Neural progenitor cell (in vitro differentiated cells): Measurements from ENCODE around the gene TSTD1. TPM values are rescaled to one million over a fixed set of nuclear protein-coding genes. Genes with fewer than 3 reads are reported as not detected.

Experiments used
- DNase-seq: peaks from one replicate; pipeline ENCODE4 v3.0.0-alpha.2; 2016; ENCODE audit warnings: low spot score
- H2AFZ ChIP-seq: fragments of 200-600 bp; sonication (generic); replicated peaks from 2 replicates; pipeline ENCODE4 v1.6.1; 2016; ENCODE audit warnings: antibody characterized with exemption
- H3F3A ChIP-seq: fragments of 200-600 bp; sonication (generic); 2 replicates; pipeline ENCODE4 v1.6.1; 2016; ENCODE audit warnings: antibody characterized with exemption, low read depth
- H3K27ac ChIP-seq: fragments of 200-600 bp; sonication (generic); 2 replicates; pipeline ENCODE4 v1.5.1; 2016; ENCODE audit warnings: mild to moderate bottlenecking
- H3K27me3 ChIP-seq: fragments of 200-600 bp; sonication (generic); 2 replicates; pipeline ENCODE4 v1.6.1; 2016; ENCODE audit warnings: mild to moderate bottlenecking, moderate library complexity
- H3K36me3 ChIP-seq: fragments of 200-600 bp; sonication (generic); 2 replicates; pipeline ENCODE4 v1.5.1; 2016
- H3K4me1 ChIP-seq: fragments of 200-600 bp; sonication (generic); 2 replicates; pipeline ENCODE4 v1.6.1; 2016; ENCODE audit warnings: mixed run types
- H3K4me2 ChIP-seq: fragments of 200-600 bp; sonication (generic); 2 replicates; pipeline ENCODE4 v1.6.1; 2016
- H3K4me3 ChIP-seq: fragments of 200-600 bp; sonication (generic); 2 replicates; pipeline ENCODE4 v1.5.1; 2016
- H3K79me2 ChIP-seq: fragments of 200-600 bp; sonication (generic); 2 replicates; pipeline ENCODE4 v1.6.1; 2016; ENCODE audit warnings: low read depth
- H3K9ac ChIP-seq: fragments of 200-600 bp; sonication (generic); 2 replicates; pipeline ENCODE4 v1.6.1; 2016
- H3K9me3 ChIP-seq: fragments of 200-600 bp; sonication (generic); 2 replicates; pipeline ENCODE4 v1.5.1; 2016; ENCODE audit warnings: low read depth
- H4K20me1 ChIP-seq: fragments of 200-600 bp; sonication (generic); 2 replicates; pipeline ENCODE4 v1.6.1; 2016; ENCODE audit warnings: low read depth
- H3K27ac Mint-ChIP-seq: 3 replicates; pipeline ENCODE4 v1.8.0; 2021; ENCODE audit warnings: mixed read lengths
- H3K27me3 Mint-ChIP-seq: 2 replicates; pipeline ENCODE4 v1.8.0; 2022; ENCODE audit warnings: low read depth, mild to moderate bottlenecking, inconsistent platforms, moderate library complexity, mixed read lengths; ENCODE audit not compliant: insufficient read depth
- H3K36me3 Mint-ChIP-seq: 3 replicates; pipeline ENCODE4 v1.8.0; 2021; ENCODE audit warnings: mixed read lengths
- H3K4me1 Mint-ChIP-seq: 3 replicates; pipeline ENCODE4 v1.8.0; 2021; ENCODE audit warnings: mixed read lengths
- H3K4me3 Mint-ChIP-seq: 3 replicates; pipeline ENCODE4 v1.8.0; 2021; ENCODE audit warnings: mild to moderate bottlenecking, moderate library complexity, mixed read lengths
- H3K9me3 Mint-ChIP-seq: 3 replicates; pipeline ENCODE4 v1.8.0; 2020; ENCODE audit warnings: mixed read lengths
- CTCF ChIP-seq: fragments of 200-600 bp; sonication (generic); IDR thresholded peaks from 2 replicates; pipeline ENCODE4 v1.5.1; 2017; ENCODE audit warnings: antibody characterized with exemption, mild to moderate bottlenecking
- EZH2 ChIP-seq: fragments of 200-600 bp; sonication (generic); IDR thresholded peaks from 2 replicates; pipeline ENCODE4 v1.6.1; 2017; ENCODE audit warnings: antibody characterized with exemption, mild to moderate bottlenecking, moderate library complexity
- EZH2phosphoT487 ChIP-seq: fragments of 200-600 bp; sonication (generic); IDR thresholded peaks from 2 replicates; pipeline ENCODE4 v1.6.1; 2017; ENCODE audit warnings: antibody characterized with exemption
- total RNA-seq: library from RNA; depleted of rRNA; stranded (reverse); fragments of >200 nt; gene quantifications from 2 replicates; pipeline ENCODE4 v1.2.3, GENCODE V29; 2015; ENCODE audit warnings: low replicate concordance

Gene TSTD1
- total RNA-seq, 1 donor from 2014 or later = 29.9 TPM

DNA sequence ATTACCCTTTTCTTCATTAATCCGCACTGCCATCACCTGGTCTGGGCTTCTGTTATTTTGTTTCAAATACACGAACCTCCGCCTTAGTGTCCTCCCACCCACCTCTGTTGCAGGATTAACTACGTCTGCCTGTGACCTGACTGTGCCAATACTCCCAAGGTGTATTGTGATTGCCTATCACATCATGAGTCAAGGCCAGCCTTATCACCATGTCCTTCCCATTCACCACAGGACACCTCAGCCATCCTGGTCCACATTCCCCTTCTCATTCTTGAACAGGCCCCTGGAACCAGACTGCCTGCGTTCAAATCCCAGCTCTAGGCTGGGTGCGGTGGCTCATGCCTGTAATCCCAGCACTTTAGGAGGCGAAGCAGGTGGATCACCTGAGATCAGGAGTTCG lies 32.2 kb downstream of the TSTD1 start:
- no peak for DNase-seq
- peaks cover 2% of the 10 kb centered on the region for H3K27me3 Mint-ChIP-seq
- no peak overlapping the region for H3K27ac Mint-ChIP-seq
- H3K4me3 Mint-ChIP-seq = no peak overlapping the region
- no peaks in the 10 kb centered on the region for H3F3A ChIP-seq
- no peaks in the 10 kb centered on the region for H3K9me3 ChIP-seq
- H3K4me3 ChIP-seq = no peak overlapping the region
- peaks cover 46% of the 10 kb centered on the region for H4K20me1 ChIP-seq
- H2AFZ ChIP-seq = no peak overlapping the region
- no peaks in the 10 kb centered on the region for H3K36me3 ChIP-seq
- H3K9ac ChIP-seq = no peak overlapping the region
- no peaks in the 10 kb centered on the region for H3K4me1 ChIP-seq
- no peaks in the 10 kb centered on the region for H3K4me1 Mint-ChIP-seq
- TF ChIP-seq EZH2 = no peak
- no peak for TF ChIP-seq EZH2phosphoT487
- TF ChIP-seq CTCF = no peak
- no peaks in the 10 kb centered on the region for H3K27me3 ChIP-seq
- H3K27ac ChIP-seq = no peak overlapping the region
- no peaks in the 10 kb centered on the region for H3K9me3 Mint-ChIP-seq
- no peaks in the 10 kb centered on the region for H3K36me3 Mint-ChIP-seq
- H3K79me2 ChIP-seq = peaks cover 77% of the 10 kb centered on the region
- no peak overlapping the region for H3K4me2 ChIP-seq

DNA sequence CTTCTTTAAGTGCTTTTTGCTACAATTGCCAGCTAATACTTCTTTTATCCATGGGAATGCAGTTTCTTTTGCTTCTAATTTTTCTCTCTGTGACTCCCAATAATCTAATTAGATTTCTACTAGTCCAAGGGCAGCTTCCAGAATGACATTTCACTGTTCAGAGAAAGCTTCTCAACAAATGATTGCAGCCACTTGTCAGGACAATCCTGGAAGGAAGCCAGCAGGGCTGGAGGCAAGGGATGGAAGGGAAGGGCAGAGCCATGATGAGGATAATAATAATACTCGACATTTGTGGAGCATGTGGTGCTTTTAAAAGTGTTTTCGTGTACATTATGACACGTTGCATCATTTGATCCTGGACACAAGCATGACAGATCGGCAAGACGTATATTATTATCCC lies 37.2 kb downstream of the TSTD1 start:
- no peak overlapping the region for H3K27ac ChIP-seq
- no peak overlapping the region for H2AFZ ChIP-seq
- Mint-ChIP-seq H3K9me3 (no peaks in the 10 kb centered on the region), H3K4me3 (no peak overlapping the region), H3K27me3 (no peaks in the 10 kb centered on the region), H3K27ac (no peak overlapping the region), H3K4me1 (peaks cover 5% of the 10 kb centered on the region), H3K36me3 (no peaks in the 10 kb centered on the region)
- H3K9ac ChIP-seq = no peak overlapping the region
- no peak overlapping the region for H3K4me3 ChIP-seq
- H3K79me2 ChIP-seq = peaks cover 27% of the 10 kb centered on the region
- H3K36me3 ChIP-seq = no peaks in the 10 kb centered on the region
- peaks cover 12% of the 10 kb centered on the region for H4K20me1 ChIP-seq
- H3K9me3 ChIP-seq = no peaks in the 10 kb centered on the region
- no peaks in the 10 kb centered on the region for H3F3A ChIP-seq
- H3K4me2 ChIP-seq = no peak overlapping the region
- DNase-seq = no peak
- H3K4me1 ChIP-seq = no peaks in the 10 kb centered on the region
- H3K27me3 ChIP-seq = no peaks in the 10 kb centered on the region
- TF ChIP-seq EZH2 (no peak), EZH2phosphoT487 (no peak), CTCF (no peak)

- Mint-ChIP-seq H3K36me3 (no peaks in the 10 kb centered on the region), H3K9me3 (no peaks in the 10 kb centered on the region), H3K27me3 (no peaks in the 10 kb centered on the region), H3K4me1 (peaks cover 6% of the 10 kb centered on the region), H3K4me3 (no peak overlapping the region), H3K27ac (no peak overlapping the region)
- Histone ChIP-seq H3K27ac (no peak overlapping the region), H3K27me3 (no peaks in the 10 kb centered on the region), H4K20me1 (peaks cover 8% of the 10 kb centered on the region), H3K4me2 (no peak overlapping the region), H3K9me3 (no peaks in the 10 kb centered on the region), H3K4me1 (no peaks in the 10 kb centered on the region), H3K79me2 (peaks cover 21% of the 10 kb centered on the region), H3K4me3 (no peak overlapping the region), H3F3A (no peaks in the 10 kb centered on the region), H3K36me3 (no peaks in the 10 kb centered on the region), H3K9ac (no peak overlapping the region), H2AFZ (no peak overlapping the region)
- no peak for DNase-seq
- TF ChIP-seq CTCF (no peak), EZH2phosphoT487 (no peak)
Observed at GRCh38 chr1:161000736-161001480, 37.9 kb downstream of the TSTD1 start.
